Bronchial epithelial cell (primary cell): Measurements from ENCODE around the gene CA11. TPM values are rescaled to one million over a fixed set of nuclear protein-coding genes. Genes with fewer than 3 reads are reported as not detected.

Experiments used
- DNase-seq: peaks from one replicate; pipeline ENCODE4 v3.0.0-alpha.2; 2010; ENCODE audit warnings: low read depth
- FAIRE-seq: peaks from 2 replicates; lab custom pipeline; 2011; peaks lifted over from hg19 to GRCh38; lab: Jason Lieb, UNC
- H3K27me3 ChIP-seq: 2 replicates; pipeline ENCODE4 v1.5.1; 2011; ENCODE audit warnings: low read length; ENCODE audit not compliant: control insufficient read depth, insufficient read depth
- H3K36me3 ChIP-seq: 2 replicates; pipeline ENCODE4 v1.5.1; 2011; ENCODE audit warnings: low read length; ENCODE audit not compliant: control insufficient read depth, insufficient read depth
- H3K4me3 ChIP-seq: 2 replicates; pipeline ENCODE4 v1.5.1; 2011; ENCODE audit warnings: mild to moderate bottlenecking, low read depth, low read length, control low read depth
- CTCF ChIP-seq: IDR thresholded peaks from 2 replicates; pipeline ENCODE4 v1.5.1; 2011; ENCODE audit warnings: mild to moderate bottlenecking, moderate library complexity, low read length, control low read depth, inconsistent platforms; ENCODE audit not compliant: insufficient read depth, severe bottlenecking
- total RNA-seq: library from RNA; depleted of rRNA; stranded (reverse); fragments of >200 nt; gene quantifications from 2 replicates; pipeline ENCODE4 v1.2.1, GENCODE V29; 2014

CA11 gene
- total RNA-seq, 1 donor from 2014 or later = 2.4 TPM

GRCh38 chr19:48630296-48631063 lies 15.5 kb downstream of the CA11 start:
- TF ChIP-seq CTCF = no peak
- H3K27me3 ChIP-seq = no peaks in the 10 kb centered on the region
- DNase-seq (no peak), FAIRE-seq (no peak)
- no peak overlapping the region for H3K4me3 ChIP-seq
- H3K36me3 ChIP-seq = peaks cover 7% of the 10 kb centered on the region

GRCh38 chr19:48629599-48630295 lies 16.2 kb downstream of the CA11 start:
- DNase-seq (no peak), FAIRE-seq (no peak)
- Histone ChIP-seq H3K27me3 (no peaks in the 10 kb centered on the region), H3K36me3 (peaks cover 7% of the 10 kb centered on the region), H3K4me3 (no peak overlapping the region)
- no peak for TF ChIP-seq CTCF

- FAIRE-seq = no peak
- Histone ChIP-seq H3K27me3 (no peaks in the 10 kb centered on the region), H3K4me3 (no peak overlapping the region), H3K36me3 (peaks cover 7% of the 10 kb centered on the region)
- DNase-seq = no peak
- TF ChIP-seq CTCF = no peak
Observed at GRCh38 chr19:48629297-48629598, 16.7 kb downstream of the CA11 start.

- no peak for TF ChIP-seq CTCF
- Histone ChIP-seq H3K4me3 (no peak overlapping the region), H3K36me3 (peaks cover 7% of the 10 kb centered on the region), H3K27me3 (no peaks in the 10 kb centered on the region)
- no peak for DNase-seq
- FAIRE-seq = no peak
Observed at GRCh38 chr19:48628486-48629296, 17.3 kb downstream of the CA11 start.

GRCh38 chr19:48627865-48628314 lies 18.1 kb downstream of the CA11 start:
- H3K27me3 ChIP-seq = no peaks in the 10 kb centered on the region
- peaks cover 7% of the 10 kb centered on the region for H3K36me3 ChIP-seq
- FAIRE-seq (no peak), DNase-seq (no peak)
- no peak for TF ChIP-seq CTCF
- no peak overlapping the region for H3K4me3 ChIP-seq
